ENCODE measurements around the gene EIF2A.
A peak's percentile ranks its signal among the peaks of the same experiment; 100 is the strongest.
"Not testable (repeated sequence)": the region's sequence is repeated elsewhere in the genome, so short reads cannot be mapped to it uniquely, and the experiment has no call there.

EIF2A gene

GRCh38 chr3:150543128-150543527 lies 3.5 kb upstream of the EIF2A start:
- DNase-seq (ENCODE audit: low read depth in 2 of 2): no peak

GRCh38 chr3:150543531-150543930 lies 3.1 kb upstream of the EIF2A start:
- DNase-seq (ENCODE audit: low read depth in 2 of 2): no peak

DNA sequence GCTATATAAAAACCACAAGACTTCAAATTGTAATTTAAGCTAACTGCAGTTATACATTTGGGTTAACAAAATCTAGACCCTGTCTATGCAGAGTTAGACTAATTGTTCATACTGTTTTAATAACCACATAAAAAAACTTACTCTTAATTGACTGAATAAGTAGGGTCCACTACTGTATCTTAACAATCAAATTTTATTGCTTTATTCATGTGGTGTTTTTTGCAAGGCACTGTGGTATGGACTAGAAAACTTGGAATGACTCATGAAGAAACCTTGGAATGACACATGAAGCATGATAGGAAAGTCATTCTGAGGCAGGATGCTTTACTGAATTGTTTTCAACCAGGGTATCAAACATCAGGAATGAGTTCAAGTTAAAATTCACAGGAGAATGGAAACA lies 2.5 kb upstream of the EIF2A start:
- DNase-seq (ENCODE audit: low read depth in 2 of 2): no peak

DNA sequence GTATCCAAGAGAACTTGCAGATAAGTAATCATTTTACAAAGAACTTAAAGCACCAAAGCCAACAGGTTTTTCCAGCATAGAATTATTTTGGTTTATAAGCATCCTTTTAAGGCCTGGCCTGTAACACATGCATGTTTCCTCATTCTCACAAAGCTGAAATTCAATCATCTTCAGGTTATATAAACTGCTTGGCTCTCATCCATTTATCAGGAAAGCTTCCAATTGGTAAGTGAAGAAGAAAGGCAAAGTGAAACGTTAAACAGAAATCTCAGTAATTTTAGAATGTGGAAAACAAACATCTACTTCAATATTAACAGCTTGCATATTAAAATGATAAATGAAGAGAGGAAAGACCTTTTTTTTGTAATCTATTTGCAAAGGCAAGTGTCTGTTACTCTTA lies 1.9 kb upstream of the EIF2A start:
- no peak for DNase-seq (ENCODE audit: low read depth in 2 of 2)

DNA sequence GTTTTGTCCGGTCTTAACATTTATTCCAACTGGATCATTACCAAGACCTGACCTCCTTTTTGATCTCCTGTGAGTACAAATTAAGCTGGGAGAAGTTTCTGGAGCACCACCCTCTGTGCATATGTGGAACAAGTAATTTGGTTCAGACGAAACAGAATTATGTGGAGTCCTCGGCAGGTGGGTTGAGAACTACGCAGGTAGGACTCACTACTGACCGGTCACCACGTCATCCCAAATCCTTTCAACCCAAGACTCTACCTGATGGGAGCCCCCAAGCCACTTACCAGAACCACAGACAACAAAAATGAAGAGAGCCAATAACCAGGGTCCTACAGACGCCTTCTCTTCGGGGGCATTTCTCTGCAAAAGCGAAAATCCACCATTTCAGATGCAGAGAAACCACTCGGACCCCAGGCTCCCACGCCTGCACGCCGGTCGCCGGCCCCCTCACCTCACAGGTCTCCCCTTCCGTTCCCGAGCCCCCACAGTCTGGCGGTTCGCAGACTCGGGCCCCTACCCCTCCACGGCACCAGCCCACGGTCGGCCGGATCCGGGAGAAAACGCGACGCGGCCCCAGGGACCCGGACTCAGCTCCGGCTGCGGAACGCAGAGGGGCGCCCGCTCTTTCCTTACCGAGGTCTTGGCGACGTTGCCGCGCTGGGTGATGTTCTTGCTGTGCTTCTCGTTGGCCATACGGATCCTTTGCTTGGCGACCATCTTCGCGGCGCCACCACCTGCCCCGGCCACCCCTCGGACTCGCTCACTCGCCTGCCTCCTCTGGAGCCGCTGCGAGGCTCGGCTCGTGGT lies 965 bp upstream of the EIF2A start:
- DNase-seq (ENCODE audit: low read depth in 2 of 2): peak in 1 of 2 donors; percentile 7

DNA sequence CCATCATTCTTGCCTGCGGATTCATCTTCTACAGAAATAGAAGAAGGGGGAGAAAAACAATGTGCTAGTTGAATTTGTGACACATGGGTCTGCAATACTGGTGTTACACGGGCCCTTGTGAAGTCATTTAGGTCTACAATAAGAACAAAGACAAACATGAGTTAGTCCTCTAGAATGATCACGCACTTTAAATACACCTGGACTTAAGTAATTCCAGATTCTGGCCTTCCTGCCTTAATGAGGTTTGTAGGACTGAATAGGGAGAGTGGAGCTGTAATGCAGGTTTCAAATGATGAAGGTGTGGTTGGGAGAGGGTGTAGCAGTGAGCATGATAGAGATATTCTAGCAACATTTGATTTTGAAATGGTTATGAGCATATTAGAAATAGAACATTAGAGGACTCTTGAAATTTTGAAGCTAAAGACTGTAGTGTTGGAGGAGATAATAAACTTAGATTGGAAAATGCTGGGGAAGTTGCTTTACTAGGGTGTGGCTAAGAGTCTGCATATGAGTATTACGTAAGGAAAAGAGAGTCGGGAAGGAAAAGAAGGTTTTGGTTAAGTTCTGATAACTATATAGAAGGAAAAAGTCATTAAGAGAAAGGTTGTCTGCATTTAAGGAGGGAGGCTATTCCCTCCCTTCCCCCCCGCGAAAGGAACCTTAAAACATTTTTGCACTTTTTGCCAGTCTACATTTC lies 606 bp downstream of the EIF2A start:
- no peak for DNase-seq (ENCODE audit: low read depth in 2 of 2)

DNA sequence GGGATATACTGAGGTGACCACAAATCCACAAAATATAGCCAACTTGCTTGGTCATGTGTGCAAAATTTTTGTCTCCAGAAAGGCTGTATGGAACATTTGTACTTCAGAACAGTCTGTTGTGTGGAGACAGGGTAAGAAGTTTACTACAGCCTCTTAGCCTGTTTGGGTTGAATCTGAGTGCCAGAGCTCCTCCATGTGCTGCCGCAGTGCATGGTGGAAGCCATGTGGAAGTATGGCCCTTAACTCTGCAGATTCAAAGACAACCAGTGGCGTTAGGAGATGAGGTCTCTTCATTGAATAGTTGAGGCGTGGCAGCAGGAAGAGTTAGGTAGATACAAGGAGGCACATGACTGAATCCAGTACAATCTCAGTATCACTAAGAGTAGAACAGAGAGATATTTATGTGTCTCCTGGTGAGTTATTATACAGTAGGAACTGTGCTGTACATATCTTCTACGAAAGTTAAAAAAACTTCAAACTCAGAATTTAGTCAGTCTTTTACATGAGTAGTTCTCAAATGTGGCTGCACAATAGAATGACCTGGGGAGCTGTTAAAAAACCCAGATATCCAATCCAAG lies 9.4 kb downstream of the EIF2A start:
- DNase-seq (ENCODE audit: low read depth in 2 of 2): no peak

DNA sequence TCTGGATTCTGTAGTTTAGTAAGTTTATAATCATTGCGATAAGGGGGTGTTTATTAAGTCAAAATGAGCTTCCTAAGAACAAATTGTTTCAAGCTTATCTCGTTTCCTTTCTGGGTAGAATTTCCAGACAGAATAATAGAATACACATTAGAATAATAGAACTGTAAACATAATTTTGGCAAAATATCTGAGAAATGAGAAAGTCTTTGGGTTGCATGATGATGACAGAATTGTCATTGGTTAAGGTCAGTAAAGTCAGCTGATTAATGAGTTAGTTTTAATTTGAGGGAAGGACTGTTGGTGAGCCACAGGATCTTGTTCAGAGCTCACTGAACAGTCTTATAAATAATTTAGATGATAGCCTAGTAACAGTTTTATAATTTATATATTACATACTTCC lies 10.2 kb downstream of the EIF2A start:
- DNase-seq (ENCODE audit: low read depth in 2 of 2): no peak

DNA sequence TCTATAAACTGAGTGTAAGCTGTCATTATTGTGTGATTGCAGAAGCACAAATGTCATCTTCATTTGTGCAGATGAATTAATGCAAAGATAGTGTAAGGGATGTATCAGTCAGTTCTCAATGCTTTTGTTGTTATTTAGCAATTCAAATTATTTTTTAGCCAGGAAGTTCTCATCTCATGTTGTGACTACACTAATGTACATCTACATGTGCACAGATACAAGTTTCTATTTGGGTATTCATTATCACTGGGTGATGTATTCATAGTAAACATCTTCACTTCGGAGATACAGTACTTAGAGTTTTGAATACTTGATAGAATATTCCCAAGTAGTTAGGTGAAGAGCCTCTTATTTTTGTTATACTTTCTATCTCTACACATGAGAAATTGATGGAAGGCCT lies 11.1 kb downstream of the EIF2A start:
- no peak for DNase-seq (ENCODE audit: low read depth in 2 of 2)

DNA sequence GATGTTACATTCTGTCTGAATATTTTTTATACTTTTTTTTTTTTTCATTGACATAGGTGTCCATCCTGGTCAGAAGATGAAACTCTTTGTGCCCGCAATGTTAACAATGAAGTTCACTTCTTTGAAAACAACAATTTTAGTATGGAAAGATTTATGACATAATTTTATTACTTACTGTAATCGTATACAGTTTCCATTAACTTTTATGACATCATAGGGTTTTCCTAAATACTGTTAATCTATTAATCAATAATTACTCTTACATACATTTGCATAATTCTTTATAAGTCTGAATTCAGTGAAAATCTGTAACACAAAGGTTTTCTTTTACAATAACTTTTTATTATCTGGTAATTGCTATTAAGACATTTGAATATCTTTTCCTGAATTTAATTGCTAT lies 17.7 kb downstream of the EIF2A start:
- no peak for DNase-seq (ENCODE audit: low read depth in 2 of 2)

- no peak for DNase-seq (ENCODE audit: low read depth in 2 of 2)
Observed at GRCh38 chr3:150567328-150567727, 20.7 kb downstream of the EIF2A start.

DNA sequence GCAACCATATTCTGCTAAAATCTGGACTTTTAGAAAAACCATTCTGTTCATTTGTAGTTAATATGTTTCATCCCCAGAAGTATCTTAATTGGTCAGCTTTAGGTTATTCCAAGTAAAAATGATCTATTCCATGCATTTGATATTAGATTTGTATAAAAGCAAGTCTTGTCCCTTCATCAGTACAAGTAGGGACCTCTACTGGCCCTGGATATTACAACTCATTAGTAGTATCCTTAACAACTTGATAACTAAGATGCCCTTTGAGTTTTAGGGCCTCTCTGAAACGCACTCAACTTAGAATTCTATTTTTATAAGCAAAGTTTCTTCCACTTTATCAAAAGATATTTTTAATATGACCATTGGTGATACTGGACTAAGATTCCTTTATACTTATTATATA lies 31.3 kb downstream of the EIF2A start:
- DNase-seq (ENCODE audit: low read depth in 2 of 2): no peak

DNA sequence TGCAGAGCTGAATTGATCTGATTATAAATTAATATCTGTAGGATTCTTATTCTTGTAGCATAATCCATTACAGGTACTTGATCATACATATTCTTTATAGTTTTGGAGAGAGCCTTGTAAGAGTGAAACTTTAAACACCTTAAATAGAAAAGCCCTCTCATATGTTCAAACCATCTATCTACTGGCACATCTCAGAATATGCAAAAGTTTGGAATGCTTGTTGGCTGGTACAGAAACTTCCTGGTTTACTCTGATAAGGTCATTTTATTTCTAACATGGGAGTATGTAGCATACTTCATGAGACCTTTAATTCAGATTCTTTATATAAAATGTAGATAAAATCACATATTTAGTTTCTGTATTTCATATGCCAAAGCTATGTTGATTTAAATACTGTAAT lies 34.6 kb downstream of the EIF2A start:
- no peak for DNase-seq (ENCODE audit: low read depth in 2 of 2)

GRCh38 chr3:150582620-150583019 lies 36.0 kb downstream of the EIF2A start:
- no peak for DNase-seq (ENCODE audit: low read depth in 2 of 2)

DNA sequence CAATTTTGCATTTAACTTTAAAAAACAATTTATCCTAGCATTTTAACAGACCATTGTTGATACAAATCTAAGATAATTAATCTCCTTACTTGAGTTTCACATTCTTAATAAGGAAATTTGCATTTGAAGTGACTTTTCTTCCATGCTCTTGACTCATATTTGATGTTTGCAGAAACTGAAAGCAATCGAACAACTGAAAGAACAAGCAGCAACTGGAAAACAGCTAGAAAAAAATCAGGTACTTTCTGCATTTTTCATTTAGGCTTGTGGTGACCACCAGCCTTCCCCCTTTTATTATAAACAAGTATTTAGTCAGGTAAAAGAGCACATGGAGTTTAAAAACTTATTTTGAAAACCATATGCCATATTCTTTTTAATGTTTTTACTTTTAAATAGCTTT lies 36.4 kb downstream of the EIF2A start:
- no peak for DNase-seq (ENCODE audit: low read depth in 2 of 2)

DNA sequence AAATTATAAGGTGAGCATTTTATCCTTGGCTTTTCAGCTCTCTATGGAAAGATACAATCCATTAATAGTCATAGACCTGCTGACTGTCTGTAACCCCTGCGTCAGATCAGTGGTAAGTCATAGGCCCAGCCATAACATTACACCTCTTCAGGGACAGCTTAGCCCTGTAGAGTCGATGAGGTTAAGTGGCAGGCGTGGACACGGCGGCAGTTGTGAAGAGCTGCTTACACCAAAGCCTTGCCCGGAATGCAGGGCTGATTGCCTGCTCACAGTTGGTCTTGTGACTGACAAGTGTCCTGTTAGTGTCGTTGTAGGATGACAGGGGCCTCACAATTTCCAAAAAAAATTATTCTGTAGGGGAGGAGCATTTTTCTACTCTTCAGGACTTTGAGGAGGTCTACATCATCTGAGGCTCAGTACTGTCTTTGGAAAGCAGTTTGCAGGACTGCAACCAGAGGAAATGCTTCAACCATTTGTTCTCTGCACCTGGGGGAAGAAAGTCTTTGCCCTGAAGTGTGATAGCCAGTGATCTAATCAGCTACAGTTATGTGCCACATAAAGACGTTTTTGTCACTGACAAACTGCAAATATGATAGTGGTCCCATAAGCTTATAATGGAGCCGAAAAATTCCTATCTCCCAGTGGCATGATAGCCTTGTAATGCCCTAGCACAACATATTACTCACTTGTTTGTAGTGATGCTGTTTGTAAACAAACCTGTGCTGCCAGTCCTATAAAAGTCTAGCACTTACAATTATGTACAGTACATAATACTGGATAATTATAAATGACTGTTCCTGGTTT lies 41.6 kb downstream of the EIF2A start:
- DNase-seq (ENCODE audit: low read depth in 2 of 2): no peak

DNA sequence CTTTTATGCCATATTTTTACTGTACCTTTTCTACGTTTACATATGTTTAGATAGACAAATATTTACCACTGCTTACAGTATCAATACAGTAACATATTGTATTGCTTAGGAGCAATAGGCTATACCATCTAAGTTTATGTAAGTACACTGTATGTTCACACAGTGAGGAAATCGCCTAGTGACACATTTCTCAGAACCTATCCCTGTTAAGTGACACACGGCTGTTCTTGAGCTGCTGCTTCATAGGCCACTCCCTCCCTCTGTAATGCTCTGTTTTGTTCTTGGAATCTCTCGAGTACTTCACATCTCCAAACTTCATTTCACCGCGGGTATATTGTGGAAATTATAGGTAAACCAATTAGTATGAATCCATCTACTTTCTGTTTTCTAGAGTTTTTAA lies 43.2 kb downstream of the EIF2A start:
- no peak for DNase-seq (ENCODE audit: low read depth in 2 of 2)

DNA sequence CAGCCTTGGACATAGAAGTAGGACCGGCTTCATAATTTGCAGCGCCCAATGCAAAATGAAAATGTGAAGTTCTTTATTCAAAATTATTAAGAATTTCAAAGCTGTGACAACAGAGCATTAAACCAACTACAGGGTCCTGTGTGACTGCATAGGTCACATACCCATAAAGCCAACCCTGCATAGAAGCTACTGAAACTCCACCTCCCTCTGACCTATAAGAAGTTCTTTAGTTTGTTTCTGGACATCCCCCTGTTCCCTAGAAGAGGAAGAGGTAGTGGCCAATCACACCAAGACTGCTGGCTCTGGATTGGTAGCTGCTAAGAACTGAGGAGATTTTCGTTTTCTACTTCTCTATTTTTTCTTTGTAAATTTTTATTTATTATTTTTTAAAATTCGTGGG lies 47.6 kb downstream of the EIF2A start:
- no peak for DNase-seq (ENCODE audit: low read depth in 2 of 2)

- no peak for DNase-seq (ENCODE audit: low read depth in 2 of 2)
Observed at GRCh38 chr3:150597646-150598045, 51.1 kb downstream of the EIF2A start.

- no peak for DNase-seq (ENCODE audit: low read depth in 2 of 2)
Observed at GRCh38 chr3:150599611-150600297, 53.2 kb downstream of the EIF2A start.

GRCh38 chr3:150600647-150601530 lies 54.3 kb downstream of the EIF2A start:
- DNase-seq (ENCODE audit: low read depth in 2 of 2): not testable (repeated sequence)

Data from stimulated activated CD8-positive, alpha-beta memory T cell treated with anti-CD3 and anti-CD28 coated beads, Interleukin-15, amount 100 ng/mL, for 4 hours (primary cell).